ENCODE measurements around the gene SLC2A1.

Gene SLC2A1

DNA sequence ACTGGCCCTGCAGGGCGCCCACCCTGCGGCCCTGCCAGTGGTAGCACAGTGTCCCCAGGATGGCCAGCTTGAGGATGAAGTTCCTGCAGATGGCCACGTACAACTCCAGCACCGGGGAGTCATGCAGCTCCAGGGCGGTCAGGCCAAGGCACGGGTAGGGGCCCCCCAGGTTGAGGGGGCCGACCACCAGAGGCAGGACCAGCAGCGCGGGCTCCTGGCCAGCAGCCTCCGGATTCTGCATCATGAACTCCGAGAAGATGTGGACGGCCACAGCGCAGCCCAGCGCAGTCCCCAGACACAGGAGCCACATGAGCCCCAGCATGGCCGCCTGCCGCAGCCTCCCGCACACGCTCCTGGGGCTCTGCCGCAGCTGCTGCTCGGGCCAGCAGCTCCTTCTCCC, 71.3 kb downstream of the SLC2A1 start:
- DNase-seq, result no peak

DNA sequence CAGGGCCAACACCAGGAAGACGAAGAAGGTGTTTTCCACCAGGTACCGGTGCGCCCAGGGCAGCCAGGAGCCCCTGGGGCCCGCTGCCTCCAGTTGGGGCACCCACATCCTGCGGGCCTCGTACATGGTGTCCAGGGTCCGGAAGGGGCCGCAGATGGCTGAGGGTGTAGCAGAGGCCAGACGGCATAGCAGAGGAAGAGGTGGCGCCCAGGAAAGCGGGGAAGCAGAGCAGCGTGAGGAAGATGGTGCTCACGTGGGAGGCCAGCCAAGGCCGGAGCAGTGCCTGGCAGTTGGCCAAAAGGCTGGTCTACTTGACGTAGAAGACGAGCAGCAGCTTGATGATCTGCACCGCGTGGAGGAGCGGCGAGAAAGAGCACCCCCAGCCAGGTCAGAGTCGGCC, 71.9 kb downstream of the SLC2A1 start:
- DNase-seq, result no peak

DNA sequence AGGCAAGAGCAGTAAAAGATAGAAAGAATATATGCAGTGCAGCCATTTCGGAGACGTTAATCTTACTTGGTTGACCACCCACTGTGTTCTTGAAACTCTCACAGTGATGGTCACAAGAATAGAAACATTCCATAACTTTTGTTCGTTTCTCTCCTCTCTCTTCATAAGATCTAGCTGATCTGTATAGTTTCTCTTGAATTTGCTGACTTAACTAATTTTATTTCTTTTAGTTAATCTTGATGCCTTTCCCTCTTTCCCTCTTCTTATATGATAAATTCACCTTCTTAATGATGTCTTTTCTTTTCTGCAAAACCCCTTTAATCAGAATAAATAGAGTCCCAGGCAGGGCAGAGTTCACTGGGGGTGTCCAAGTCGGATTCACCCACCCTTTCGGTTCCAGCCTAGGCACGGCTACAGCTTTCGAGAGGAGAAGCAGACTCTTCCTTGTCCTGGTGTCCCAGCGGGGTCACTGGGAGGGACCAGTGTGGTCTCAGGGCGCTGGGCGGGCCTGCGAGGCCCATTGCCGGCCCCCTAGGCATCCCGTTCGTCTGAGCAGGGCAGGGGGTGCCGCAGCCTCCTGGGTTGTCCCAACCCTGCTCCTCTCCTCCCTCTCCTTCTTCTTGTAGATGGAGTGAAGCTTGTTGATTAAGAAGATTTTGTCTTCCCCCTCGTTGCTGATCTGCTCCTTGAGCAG, 72.5 kb downstream of the SLC2A1 start:
- no peak for DNase-seq

DNA sequence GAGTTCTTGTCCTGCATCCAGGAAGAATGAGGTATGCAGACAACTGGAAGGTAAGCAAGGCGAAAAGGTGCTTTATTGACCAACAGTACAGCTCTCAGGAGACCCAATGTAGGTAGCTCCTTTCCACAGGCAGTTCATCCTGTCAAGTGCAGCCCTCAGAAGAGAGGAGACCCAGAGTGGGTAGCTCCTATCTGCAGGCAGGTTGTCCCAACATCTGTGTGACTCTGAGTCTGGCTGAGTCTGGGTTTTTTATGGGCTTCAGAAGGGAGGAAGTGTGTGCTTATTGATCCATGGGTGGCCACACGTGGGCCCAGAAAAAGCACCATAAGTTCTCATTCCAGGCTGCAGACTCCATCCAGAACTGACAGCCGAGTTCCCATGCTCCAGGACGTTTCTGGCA, 78.3 kb downstream of the SLC2A1 start:
- no peak for DNase-seq

DNA sequence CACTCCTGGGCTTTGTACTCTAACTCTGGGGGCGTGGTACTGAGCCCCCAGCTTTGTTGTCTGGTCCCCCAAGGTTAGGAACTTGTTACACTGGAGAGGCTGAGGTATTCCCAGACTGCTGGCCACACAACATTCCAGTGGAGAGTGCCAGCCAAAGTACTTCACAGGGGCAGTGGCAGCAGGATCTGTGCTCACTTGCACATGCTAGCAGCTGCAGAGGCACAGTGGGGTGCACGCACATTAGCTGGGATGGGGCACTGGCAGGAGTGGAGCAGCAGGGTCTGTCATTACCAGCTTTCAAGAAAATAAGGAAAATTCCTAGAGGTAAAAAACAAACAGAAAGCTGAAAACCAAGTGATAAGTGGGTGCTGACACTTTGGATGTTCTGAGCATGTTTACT, 81.3 kb downstream of the SLC2A1 start:
- no peak for DNase-seq

DNA sequence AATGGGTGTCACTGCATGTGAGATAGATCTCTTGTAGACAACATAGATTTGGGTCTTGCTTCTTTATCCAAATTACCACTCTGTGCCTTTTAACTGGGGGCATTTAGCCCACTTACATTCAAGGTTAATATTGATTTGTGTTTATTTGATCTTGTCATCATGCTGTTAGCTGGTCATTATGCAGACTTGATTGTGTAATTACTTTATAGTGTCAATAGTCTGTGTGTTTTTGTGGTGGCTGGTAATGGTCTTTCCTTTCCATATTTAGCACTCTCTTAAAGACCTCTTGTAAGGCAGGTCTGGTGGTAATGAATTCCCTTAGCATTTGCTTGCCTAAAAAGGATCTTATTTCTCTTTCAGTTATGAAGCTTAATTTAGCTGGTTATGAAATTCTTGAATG, 82.7 kb downstream of the SLC2A1 start:
- no peak for DNase-seq

Measured in NCI-H1694 treated with DMSO at 0.1 percent for 48 hours (cell line).